Stimulated activated CD8-positive, alpha-beta memory T cell treated with anti-CD3 and anti-CD28 coated beads, Interleukin-4, amount 100 ng/mL, for 24 hours (primary cell): ENCODE results near the gene TRIM28.
"Not testable (repeated sequence)": the region's sequence is repeated elsewhere in the genome, so short reads cannot be mapped to it uniquely, and the experiment has no call there.

Source experiments
- DNase-seq: peaks from one replicate; pipeline ENCODE4 v3.0.0-alpha.2; 2020; ENCODE audit warnings: low read depth

Gene TRIM28

GRCh38 chr19:58543826-58544590 is at the start of gene TRIM28:
Gene TRIM28 (plus strand): TSS chr19:58544064. CDS start chr19:58544758, 694 bp downstream.
- peak; percentile 100 for DNase-seq

GRCh38 chr19:58497634-58498170 is 46.2 kb upstream of the TRIM28 start:
- DNase-seq, result no peak

GRCh38 chr19:58498316-58499020 is 45.4 kb upstream of the TRIM28 start:
- no peak for DNase-seq

GRCh38 chr19:58499021-58499927 is 44.6 kb upstream of the TRIM28 start:
- DNase-seq, result peak; percentile 99

- DNase-seq, result no peak
Measured at GRCh38 chr19:58500242-58500641, 43.6 kb upstream of the TRIM28 start.

- not testable (repeated sequence) for DNase-seq
Measured at GRCh38 chr19:58507602-58508223, 36.2 kb upstream of the TRIM28 start.

GRCh38 chr19:58509731-58510083 is 34.2 kb upstream of the TRIM28 start:
- DNase-seq, result no peak

GRCh38 chr19:58510084-58510862 is 33.6 kb upstream of the TRIM28 start:
- DNase-seq, result no peak

- no peak for DNase-seq
Measured at GRCh38 chr19:58511353-58512208, 32.3 kb upstream of the TRIM28 start, which contains the start of gene SLC27A5. Gene SLC27A5 (minus strand): TSS chr19:58511992. CDS start chr19:58511955, 37 bp downstream.

GRCh38 chr19:58513213-58513693 is 30.6 kb upstream of the TRIM28 start:
- no peak for DNase-seq

GRCh38 chr19:58513694-58514563 is 29.9 kb upstream of the TRIM28 start:
- DNase-seq, result peak; percentile 93

GRCh38 chr19:58514564-58515022 is 29.3 kb upstream of the TRIM28 start:
- no peak for DNase-seq

- no peak for DNase-seq
Measured at GRCh38 chr19:58515259-58515658, 28.6 kb upstream of the TRIM28 start.

GRCh38 chr19:58516246-58516836 is 27.5 kb upstream of the TRIM28 start:
- DNase-seq, result no peak

GRCh38 chr19:58516964-58517833 is 26.7 kb upstream of the TRIM28 start:
- no peak for DNase-seq

- DNase-seq, result no peak
Measured at GRCh38 chr19:58518256-58519086, 25.4 kb upstream of the TRIM28 start.
